HFF-Myc (cell line): Measurements from ENCODE around the gene DIP2C.

Experiments used
- DNase-seq: peaks from one replicate; pipeline ENCODE4 v3.0.0-alpha.2; 2011; ENCODE audit warnings: low read depth; ENCODE audit errors: extremely low read depth
- H3K4me3 ChIP-seq: replicated peaks from 2 replicates; pipeline ENCODE4 v1.5.1; 2011; ENCODE audit warnings: low read depth, mild to moderate bottlenecking, control low read depth, low read length
- CTCF ChIP-seq: IDR thresholded peaks from 2 replicates; pipeline ENCODE4 v1.5.1; 2012; ENCODE audit warnings: mild to moderate bottlenecking, low read depth, low read length, control low read depth; ENCODE audit errors: missing control alignments

Gene DIP2C

GRCh38 chr10:494556-494955 is 194.9 kb downstream of the DIP2C start:
- no peak for DNase-seq
- no peak for TF ChIP-seq CTCF
- no peak overlapping the region for H3K4me3 ChIP-seq

- no peak overlapping the region for H3K4me3 ChIP-seq
- TF ChIP-seq CTCF = no peak
- DNase-seq = no peak
These were observed 195.3 kb downstream of the DIP2C start for GRCh38 chr10:494149-494542.

GRCh38 chr10:493391-494148 is 195.9 kb downstream of the DIP2C start:
- no peak overlapping the region for H3K4me3 ChIP-seq
- no peak for TF ChIP-seq CTCF
- no peak for DNase-seq

- DNase-seq = no peak
- no peak overlapping the region for H3K4me3 ChIP-seq
- TF ChIP-seq CTCF = no peak
These were observed 196.6 kb downstream of the DIP2C start for GRCh38 chr10:492836-493235.

- H3K4me3 ChIP-seq = no peak overlapping the region
- DNase-seq = no peak
- no peak for TF ChIP-seq CTCF
These were observed 197.6 kb downstream of the DIP2C start for GRCh38 chr10:491667-492424.

GRCh38 chr10:490891-491571 is 198.4 kb downstream of the DIP2C start:
- TF ChIP-seq CTCF = no peak
- H3K4me3 ChIP-seq = no peak overlapping the region
- no peak for DNase-seq
